Stimulated activated CD8-positive, alpha-beta memory T cell treated with anti-CD3 and anti-CD28 coated beads, Interleukin-7, amount 100 ng/mL, for 24 hours (primary cell): ENCODE results near the gene GABRR2.
"Not testable (repeated sequence)": the region's sequence is repeated elsewhere in the genome, so short reads cannot be mapped to it uniquely, and the experiment has no call there.

Source experiments
- DNase-seq: peaks from one replicate; pipeline ENCODE4 v3.0.0-alpha.2; 2020; ENCODE audit warnings: low read depth

The GABRR2 gene

DNA sequence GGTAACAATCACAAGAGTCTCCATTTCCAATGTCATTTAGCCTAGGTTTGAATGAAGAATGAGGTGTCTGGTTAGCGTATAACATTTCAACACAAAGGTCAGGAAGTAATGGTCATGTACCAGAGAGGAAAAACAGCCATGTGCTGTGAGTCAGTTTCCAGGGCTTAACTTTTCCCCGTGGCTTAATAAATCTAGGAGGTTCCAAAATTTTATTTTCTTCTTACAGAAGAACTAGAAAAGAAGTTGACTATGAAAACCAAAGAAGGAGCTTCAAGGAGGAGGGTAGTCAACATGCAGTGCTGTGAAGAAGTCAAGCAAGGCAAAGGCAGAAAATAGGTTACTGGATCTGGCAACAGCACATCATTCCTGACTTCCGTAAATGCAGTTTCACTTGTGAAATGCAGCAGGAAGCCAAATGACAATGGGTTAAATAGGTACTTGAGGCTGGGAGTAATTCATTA is 8.4 kb upstream of the GABRR2 start:
- DNase-seq: no peak

DNA sequence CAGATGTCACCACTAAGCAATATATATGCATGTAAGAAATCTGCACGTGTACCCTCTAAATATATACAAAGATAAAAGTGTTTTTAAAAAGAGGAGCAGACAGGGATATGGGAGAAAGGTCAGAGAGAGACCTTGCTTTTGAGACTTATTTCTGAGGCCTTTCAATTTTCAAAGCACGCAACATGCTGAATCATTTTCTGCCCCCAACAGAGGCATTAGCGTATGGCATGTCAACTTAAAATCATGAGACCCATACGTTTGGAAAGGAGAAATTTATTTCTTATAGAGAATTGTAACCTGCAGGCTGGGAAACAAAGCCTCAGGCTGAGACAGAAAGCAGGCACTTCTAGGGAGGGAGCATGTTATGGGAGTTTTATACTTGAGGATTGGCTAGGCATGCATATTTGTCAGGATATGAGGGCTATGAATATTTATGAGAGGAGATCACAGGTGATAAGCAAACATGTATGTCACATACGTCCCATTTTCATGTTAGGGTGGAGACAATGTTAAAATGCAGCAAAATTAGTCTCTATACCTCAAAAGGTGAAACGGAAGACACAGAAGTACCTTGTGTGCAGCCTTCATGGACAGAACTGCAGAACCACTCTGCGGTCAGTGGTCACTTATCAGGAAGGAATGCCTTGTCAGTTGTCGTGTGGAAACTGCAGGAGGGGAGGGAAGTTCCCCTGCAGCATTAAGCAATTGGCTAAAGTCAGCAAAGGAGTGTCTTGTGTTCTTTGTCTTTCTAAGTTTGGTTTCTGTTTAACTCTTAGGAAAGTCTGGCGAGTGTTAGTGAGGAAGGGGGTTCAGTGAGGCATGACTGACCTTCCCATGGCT is 6.3 kb upstream of the GABRR2 start:
- DNase-seq: no peak

DNA sequence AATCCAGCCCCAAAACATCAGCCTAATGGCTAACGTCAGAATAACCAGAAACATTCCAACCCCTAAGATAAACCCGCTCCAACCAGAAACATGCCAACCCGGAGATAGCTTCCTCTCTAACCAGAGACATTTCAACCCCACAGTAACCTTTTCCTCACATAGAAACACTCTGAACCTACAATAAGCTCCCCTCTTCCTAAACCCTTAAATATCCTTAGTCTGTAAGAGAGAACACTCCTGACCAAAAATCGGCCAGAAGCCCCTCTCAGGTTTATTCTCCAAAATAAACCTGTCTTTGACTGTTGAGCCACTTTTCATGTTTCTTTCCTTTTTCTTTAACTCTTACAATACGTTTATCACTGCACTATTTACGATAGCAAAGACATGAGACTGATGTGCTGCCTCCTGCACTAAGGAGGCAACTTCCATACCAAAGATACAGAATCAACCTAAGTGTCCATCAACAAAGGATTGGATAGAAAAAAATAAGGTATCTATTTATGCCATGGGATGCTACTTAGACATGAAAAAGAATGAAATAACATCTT is 5.0 kb upstream of the GABRR2 start:
- no peak for DNase-seq

GRCh38 chr6:89317067-89317466 is 2.0 kb upstream of the GABRR2 start:
- no peak for DNase-seq

- no peak for DNase-seq
Measured at GRCh38 chr6:89314692-89315091, 407 bp downstream of the GABRR2 start.

- no peak for DNase-seq
Measured at GRCh38 chr6:89313006-89313405, 2.1 kb downstream of the GABRR2 start.

- no peak for DNase-seq
Measured at GRCh38 chr6:89311853-89312531, 3.1 kb downstream of the GABRR2 start.

DNA sequence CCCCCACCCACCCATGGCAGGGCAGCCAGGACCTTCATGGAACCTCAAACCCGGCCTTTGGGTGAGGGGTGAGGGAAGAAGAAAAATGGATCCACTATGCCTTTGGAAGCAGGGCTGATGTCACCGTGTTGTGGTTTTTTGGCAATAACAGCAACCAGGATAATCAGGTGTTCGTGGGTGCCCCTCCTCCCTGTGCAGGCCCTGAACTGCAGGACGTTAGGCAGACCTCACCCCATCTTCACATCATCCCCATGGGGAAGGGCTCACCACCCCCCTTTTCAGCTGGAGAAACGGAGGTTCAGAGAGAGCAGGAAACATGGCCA is 3.6 kb downstream of the GABRR2 start:
- no peak for DNase-seq

DNA sequence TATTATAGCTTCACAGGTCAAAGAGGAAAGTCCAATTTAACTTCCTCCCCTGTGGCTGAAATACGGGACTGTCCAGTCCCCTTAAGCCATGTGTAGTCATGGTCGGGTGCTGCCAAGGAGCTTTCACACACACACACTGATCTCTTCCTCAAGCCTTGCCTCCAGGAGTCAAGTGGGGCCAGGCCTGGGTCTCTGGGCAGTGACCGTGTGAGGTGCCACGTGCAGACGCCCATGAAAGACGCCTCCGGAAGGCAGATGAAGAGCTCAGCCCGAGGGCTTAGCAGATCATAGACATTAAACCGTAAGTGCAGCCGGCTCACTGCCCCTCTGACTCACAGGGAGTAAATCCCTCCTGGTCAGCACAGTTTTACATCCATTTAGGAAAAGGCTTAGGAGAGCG is 4.2 kb downstream of the GABRR2 start:
- DNase-seq: no peak

DNA sequence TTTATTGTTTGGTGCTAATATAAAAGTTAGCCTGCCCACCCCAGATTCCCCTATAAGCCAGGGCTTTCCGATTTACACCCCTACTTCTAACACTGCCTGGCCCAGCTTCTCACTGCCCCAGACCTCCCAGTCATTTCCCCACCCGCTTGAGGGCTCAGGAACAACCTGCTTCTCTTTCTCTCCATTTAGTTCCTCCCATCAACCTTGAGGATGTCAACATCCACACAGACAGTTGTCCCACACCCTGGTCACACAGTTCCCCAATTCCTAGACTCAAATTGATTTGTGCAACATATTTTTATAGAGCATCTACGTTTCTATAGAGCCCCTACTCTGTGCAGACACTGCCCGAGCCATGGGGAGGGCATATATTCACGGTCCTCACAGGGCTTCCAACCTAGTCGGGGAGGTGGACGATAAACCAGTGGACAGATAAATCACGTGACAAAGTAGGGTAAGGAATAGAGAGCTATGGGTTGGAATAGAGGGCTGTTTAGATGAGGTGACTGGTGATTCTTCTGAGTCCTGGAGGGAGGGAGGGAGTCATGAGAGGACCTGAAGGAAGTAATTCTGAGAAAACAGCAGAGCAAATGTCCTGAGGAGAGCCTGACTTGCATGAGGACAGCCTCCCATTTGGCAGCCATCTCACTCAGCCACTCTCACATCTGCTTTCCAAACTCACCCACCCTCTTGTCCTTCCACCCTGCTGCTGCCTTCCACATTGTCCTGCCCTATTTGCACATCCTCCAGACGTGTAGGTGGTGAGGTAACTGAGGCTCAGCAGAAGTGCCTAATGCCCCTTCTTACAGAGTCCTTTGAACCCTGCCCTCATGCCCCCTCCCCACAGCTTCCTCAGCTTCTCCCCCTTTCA is 6.3 kb downstream of the GABRR2 start:
- no peak for DNase-seq

GRCh38 chr6:89304517-89304916 is 10.6 kb downstream of the GABRR2 start:
- DNase-seq: not testable (repeated sequence)

DNA sequence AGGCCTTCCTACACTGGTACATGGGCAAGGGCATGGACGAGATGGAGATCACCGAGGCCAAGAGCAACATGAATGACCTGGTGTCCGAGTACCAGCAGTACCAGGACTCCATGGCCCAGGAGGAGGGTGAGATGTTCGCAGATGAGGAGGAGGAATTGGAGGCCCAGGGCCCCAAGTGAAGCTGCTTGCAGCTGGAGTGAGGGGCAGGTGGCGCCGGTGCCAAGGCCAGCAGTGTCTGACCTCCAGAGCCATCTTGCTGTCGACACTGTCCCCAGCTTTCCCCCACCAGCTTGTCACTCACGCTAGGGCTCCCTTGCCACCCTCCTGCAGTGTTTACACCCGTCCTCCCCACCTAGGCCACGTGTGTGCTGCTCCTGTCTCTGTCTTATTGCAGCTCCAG is 12.2 kb downstream of the GABRR2 start:
- DNase-seq: no peak

GRCh38 chr6:89302195-89302770 is 12.8 kb downstream of the GABRR2 start:
- DNase-seq: no peak

- DNase-seq: no peak
Measured at GRCh38 chr6:89301586-89302194, 13.4 kb downstream of the GABRR2 start.

GRCh38 chr6:89299466-89299850 is 15.6 kb downstream of the GABRR2 start:
- no peak for DNase-seq

DNA sequence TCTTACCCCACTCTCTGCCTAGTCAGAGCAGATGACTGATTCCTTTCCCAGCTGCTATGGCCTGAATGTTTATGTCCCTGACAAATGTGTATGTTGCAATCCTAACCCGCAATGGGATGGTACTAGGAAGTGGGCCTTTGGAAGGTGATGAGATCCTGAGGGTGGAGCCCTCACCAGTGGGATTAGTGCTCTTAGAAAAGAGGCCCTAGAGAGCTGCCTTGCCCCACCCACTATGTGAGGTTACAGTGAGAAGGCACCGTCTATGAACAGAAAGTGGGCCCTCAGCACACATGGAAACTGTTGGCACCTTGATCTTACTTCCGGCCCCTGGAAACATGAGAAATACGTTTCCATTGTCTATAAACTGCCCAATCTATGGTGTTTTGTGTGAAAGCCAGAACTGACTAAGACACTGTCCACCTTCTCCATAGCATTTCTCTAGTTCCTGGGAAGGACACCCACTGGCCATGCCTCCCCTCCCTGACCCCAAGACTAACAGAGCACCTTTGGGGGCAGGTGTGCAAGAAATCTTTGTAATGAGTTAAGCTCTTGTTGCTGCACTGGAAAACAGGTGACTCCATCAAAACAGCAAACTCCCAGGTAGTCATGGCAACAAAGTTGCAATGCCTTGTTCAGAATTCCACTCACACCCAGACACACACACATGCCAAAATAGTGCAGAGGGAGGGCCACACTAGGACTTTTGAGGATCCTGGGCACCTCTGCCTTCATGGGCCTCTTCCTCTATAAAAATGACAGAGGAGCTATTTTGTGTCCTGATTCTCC is 16.2 kb downstream of the GABRR2 start:
- DNase-seq: no peak

DNA sequence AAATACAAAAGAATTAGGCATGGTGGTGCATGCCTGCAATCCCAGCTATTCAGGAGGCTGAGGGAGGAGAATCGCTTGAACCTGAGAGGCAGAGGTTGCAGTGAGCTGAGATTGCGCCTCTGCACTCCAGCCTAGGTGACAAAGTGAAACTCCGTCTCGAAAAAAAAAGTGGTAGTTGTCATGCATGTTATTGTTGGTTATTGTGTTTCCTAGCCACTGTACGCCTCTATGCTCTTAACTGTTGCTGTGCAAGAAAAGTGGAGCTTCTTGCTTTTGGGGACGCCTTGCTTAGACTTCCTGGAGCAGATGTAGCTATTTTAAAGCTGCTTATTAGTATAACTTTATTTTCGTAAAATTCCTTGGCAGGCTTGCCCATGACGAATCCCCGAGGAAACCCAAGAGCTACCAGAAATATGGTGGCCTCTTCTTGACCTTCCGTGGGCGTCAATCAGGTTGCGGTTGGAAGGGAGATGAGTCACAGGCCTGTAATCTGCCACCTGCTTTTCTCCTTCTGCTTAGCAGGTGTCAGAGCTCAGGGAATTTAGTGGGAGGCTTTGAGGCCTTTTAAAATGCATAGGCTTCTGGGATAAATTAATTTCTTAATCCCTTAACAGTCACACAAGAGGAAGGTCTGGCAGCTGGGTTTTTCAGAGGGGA is 17.3 kb downstream of the GABRR2 start:
- DNase-seq: no peak

- no peak for DNase-seq
Measured at GRCh38 chr6:89295981-89296380, 19.1 kb downstream of the GABRR2 start.

- DNase-seq: not testable (repeated sequence)
Measured at GRCh38 chr6:89295116-89295515, 20.0 kb downstream of the GABRR2 start.

DNA sequence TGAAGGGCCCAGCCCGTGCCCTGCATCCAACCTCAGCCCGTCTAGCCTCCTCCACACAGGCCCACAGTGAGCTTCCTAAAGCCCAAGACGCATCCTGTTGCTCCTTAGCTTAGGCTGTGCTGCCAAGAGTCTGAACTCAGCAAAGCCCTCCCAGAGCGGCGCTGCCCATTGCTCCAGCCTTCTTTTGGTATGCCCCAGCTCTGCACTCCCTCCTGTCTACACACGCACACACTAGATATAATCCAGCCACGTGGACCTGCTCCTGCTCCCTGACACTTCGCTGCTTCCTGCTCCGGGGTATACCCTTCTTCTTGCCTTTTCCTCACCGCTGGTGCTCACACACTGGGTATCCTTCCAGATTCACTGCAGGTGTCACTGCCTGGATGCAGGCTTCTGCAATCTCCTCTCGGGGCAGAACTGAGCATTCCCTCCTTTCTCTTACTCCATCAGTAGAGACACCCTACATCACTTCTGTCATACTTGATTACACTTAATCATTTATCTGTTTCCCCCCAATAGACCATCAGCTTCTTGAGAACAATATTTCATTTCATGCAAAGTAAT is 23.8 kb downstream of the GABRR2 start:
- DNase-seq: no peak
